SHP77 treated with DMSO at 0.1 percent for 48 hours (cell line): ENCODE results near the gene STIP1.
"Not testable (repeated sequence)": the region's sequence is repeated elsewhere in the genome, so short reads cannot be mapped to it uniquely, and the experiment has no call there.

Source experiments
- DNase-seq: peaks from one replicate; lab custom pipeline; 2025; lab: John Stamatoyannopoulos, UW

The STIP1 gene

DNA sequence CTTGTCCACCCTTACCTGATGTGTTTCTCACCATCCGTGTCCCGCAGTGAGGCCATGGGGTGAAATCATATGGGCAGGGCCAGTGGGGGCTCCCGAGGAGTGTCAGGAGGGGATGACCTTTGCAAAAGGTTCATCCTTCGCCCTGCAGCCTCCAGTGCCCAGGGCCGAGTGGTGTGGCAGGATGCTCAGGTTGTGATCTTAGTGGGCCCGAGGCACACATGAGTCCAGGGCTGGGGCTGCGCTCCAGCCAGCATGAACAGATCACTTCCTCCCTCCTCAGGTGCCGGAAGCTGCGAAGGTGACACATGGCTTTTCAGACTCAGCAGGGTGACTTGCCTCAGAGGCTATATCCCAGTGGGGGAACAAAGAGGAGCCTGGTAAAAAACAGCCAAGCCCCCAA, 52.1 kb downstream of the STIP1 start:
- no peak for DNase-seq

- DNase-seq: no peak
Observed at GRCh38 chr11:64238999-64239398, 53.0 kb downstream of the STIP1 start.

- no peak for DNase-seq
Observed at GRCh38 chr11:64239662-64240434, 53.9 kb downstream of the STIP1 start.

- DNase-seq: peak; percentile 84
Observed at GRCh38 chr11:64240435-64241240, 54.7 kb downstream of the STIP1 start, which contains the start of gene FKBP2. Gene FKBP2 (plus strand): TSS chr11:64241095. CDS start chr11:64242388, 1,293 bp downstream.

DNA sequence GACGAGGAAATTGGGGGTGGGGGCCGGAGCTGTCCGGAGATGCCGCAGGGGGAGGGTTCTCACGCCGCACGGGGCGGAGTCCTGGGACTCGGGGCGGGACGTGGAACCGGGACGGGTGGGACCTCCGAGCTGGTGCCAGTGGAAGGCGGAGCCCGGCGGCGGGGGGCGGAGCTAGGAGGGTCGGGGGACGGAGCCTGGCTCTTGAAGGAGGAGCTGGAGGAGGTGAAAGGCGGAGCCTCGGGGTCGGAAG, 55.2 kb downstream of the STIP1 start:
- peak; percentile 85 for DNase-seq

GRCh38 chr11:64241491-64242374, 55.8 kb downstream of the STIP1 start:
- no peak for DNase-seq

DNA sequence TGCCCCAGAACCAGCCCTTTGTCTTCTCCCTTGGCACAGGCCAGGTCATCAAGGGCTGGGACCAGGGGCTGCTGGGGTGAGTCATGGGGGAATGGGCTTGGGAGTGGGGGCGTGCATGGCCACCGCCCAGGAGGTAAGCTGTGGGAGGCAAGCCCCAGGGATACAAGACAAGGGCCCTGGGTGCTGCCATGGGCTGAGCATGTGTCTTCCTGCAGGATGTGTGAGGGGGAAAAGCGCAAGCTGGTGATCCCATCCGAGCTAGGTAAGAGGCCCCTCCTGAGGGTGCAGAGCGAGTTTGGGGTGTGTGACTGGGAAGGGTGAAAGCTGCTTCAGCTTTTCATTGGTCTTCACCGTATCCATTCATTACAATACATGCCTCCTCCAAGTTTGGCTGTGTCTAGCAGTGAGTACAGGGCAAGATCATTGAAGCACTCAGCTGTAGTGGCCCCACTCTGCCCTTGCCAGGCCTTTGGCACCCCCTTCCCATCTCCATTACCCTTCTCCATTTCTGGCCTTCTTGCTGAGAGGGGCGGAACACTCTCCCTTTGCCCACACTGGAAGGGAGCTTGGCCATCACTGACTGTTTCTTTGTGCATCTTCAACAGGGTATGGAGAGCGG, 57.4 kb downstream of the STIP1 start:
- DNase-seq: no peak

- no peak for DNase-seq
Observed at GRCh38 chr11:64244107-64244506, 58.1 kb downstream of the STIP1 start.

GRCh38 chr11:64244966-64245365, 59.0 kb downstream of the STIP1 start:
- DNase-seq: no peak

- no peak for DNase-seq
Observed at GRCh38 chr11:64245401-64245796, 59.4 kb downstream of the STIP1 start.

- DNase-seq: no peak
Observed at GRCh38 chr11:64245797-64246620, 60.0 kb downstream of the STIP1 start.

DNA sequence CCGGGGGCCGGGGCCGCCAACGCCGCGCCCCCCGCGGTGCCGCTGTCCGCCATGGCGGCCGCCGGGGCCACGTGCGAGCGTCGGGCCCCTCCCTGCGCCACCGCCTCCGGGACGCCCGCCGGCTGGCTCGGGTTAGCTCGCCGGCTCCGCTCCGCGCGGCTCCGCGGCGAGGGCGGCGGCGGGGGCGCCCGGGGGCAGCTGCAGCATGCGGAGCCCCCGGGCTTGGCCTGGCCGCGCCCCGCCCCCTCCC, 60.6 kb downstream of the STIP1 start:
- DNase-seq: not testable (repeated sequence)

- peak; percentile 62 for DNase-seq
Observed at GRCh38 chr11:64246871-64247728, 61.1 kb downstream of the STIP1 start, which contains the start of gene PPP1R14B. Gene PPP1R14B (minus strand): TSS chr11:64246943. CDS start chr11:64246673, 270 bp downstream.

DNA sequence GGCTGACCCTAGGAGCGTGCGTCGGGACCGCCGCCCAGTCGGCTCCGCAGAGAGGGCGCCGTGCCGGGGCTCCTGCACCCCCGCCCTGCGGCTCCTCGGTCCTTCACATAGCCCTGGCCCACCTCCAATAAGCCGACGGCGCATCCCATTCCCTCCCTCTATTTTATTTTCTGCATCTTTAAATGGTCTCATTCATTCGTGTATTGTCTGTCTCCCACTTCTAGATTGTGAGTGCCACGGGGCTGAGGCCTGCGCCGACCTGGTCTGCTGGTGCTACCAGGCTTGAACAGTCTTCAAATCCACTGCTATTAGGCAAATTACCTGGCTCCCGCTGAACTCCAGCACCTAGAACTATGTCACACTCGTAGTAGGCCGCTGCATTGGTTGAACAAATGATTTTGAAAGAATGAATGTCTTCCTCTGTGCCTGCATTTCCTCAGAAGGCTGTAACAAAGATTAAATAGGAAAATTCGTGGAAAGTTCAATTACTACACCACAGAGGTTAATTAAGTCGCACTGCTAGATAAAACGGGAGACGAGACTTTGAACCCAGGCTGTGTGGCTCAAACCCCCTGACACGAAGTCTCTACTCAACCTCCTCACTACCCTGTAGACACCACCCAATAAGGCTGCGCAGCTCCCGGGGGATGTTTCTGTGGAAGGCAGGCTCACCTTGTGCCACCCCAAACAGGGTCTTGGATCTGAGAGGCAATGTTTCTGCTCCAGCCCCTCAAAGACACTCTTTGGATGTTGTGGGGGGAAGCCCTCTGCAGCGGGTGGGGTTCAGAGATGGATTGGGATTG, 62.0 kb downstream of the STIP1 start:
- DNase-seq: no peak

DNA sequence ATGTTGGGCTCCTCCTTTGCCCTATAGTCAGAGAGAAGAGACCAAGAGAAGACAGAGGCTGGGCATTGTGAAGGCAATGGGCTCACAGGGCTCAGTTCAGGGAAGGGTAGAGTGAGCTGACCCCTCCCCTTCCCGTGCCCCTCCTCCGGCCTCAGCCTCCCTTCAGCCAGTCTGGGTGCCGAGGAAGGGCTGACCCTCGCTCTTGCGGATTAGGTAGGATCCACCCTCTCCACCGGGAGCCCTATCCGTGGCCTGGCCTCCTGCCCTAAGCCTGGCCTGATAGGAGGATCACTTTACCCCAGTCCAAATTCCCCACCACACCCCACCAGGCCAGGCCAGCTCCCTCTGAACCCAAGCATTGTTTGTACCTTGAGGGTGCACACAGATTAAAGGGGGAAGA, 62.6 kb downstream of the STIP1 start:
- no peak for DNase-seq

DNA sequence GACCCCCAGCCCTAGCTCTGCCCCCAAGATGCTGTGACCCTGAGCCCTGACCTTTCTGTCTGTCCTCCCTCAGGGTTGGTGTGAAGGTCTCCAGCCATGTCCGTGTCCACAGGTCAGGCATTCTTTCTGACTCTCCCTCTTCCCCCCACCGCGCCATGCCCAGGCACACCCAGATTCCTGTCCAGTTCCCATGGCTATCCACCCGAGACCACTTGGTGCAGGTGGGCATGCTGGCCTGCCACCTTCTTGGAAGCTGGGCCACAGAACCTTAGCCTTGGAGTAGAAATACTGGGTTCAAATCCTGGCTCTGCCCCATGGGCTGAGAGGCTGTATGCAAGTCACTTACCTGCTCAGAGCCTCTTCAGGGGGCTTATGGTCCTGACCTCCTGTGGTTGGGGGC, 63.1 kb downstream of the STIP1 start:
- no peak for DNase-seq

- no peak for DNase-seq
Observed at GRCh38 chr11:64249563-64250414, 63.8 kb downstream of the STIP1 start.

DNA sequence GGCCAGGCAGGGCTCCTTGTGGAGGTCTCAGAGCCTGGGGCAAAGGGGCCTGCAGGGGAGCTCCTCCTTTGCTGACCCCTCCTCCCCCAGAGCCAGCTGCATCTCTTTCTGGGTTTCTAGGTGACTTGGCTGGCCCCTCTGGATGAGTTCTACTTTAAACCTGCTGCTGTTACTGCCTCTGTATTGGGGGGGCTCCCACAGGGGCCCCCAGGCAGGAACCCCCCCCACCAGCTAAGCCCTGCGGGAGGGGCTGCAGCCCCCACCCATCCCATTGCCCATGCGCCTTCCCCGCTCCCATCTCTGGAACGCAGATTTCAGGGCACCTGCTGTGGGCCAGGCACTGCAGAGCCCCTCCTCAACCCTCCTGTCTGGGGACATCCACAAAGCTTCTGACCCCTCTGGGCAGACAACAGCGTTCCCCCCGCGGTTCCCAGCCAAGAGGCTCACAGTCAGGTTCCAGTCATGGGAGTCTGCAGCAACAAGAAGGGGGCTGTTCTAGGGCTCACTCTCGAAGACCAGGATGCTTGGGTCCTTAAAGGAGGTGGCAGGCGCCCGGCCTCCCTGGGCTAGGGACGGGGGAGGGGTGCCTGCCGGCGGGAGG, 64.5 kb downstream of the STIP1 start:
- DNase-seq: no peak
